GM23338 (cell line): ENCODE data around the gene CACNA1S. TPM values are rescaled to one million over a fixed set of nuclear protein-coding genes. Genes with fewer than 3 reads are reported as not detected.

Source experiments
- ATAC-seq: fragments of 200-7000 bp; cut with Tn5 transposase; 3 replicates; pipeline ENCODE4 v1.9.1; 2020
- DNase-seq: peaks from one replicate; pipeline ENCODE4 v3.0.0-alpha.2; 2015; ENCODE audit warnings: low spot score
- H2AFZ ChIP-seq: fragments of 200-600 bp; sonication (generic); 2 replicates; pipeline ENCODE4 v1.8.0; 2016; ENCODE audit warnings: antibody characterized with exemption, mild to moderate bottlenecking, moderate library complexity
- H3F3A ChIP-seq: fragments of 200-600 bp; sonication (generic); replicated peaks from 2 replicates; pipeline ENCODE4 v1.8.0; 2017; ENCODE audit warnings: antibody characterized with exemption, mixed run types, low read depth
- H3K27ac ChIP-seq: fragments of 200-600 bp; sonication (generic); 2 replicates; pipeline ENCODE4 v1.6.1; 2016; ENCODE audit warnings: low read depth
- H3K27me3 ChIP-seq: fragments of 200-600 bp; sonication (generic); 2 replicates; pipeline ENCODE4 v1.8.0; 2016; ENCODE audit warnings: mild to moderate bottlenecking, mixed run types, moderate library complexity; ENCODE audit not compliant: insufficient read depth
- H3K36me3 ChIP-seq: fragments of 200-600 bp; sonication (generic); 2 replicates; pipeline ENCODE4 v1.8.0; 2016; ENCODE audit warnings: mild to moderate bottlenecking; ENCODE audit not compliant: insufficient read depth
- H3K4me1 ChIP-seq: fragments of 200-600 bp; sonication (generic); 2 replicates; pipeline ENCODE4 v1.8.0; 2016; ENCODE audit warnings: mild to moderate bottlenecking, moderate library complexity; ENCODE audit not compliant: insufficient read depth
- H3K4me2 ChIP-seq: fragments of 200-600 bp; sonication (generic); 2 replicates; pipeline ENCODE4 v1.7.1; 2017; ENCODE audit warnings: mixed run types
- H3K4me3 ChIP-seq: fragments of 200-600 bp; sonication (generic); 2 replicates; pipeline ENCODE4 v1.6.1; 2016; ENCODE audit warnings: mixed run types
- H3K79me2 ChIP-seq: fragments of 200-600 bp; sonication (generic); replicated peaks from 2 replicates; pipeline ENCODE4 v1.8.0; 2017; ENCODE audit warnings: mild to moderate bottlenecking; ENCODE audit not compliant: insufficient read depth
- H3K9me2 ChIP-seq: fragments of 200-600 bp; sonication (generic); 2 replicates; pipeline ENCODE4 v1.8.0; 2017; ENCODE audit not compliant: insufficient read depth
- H4K20me1 ChIP-seq: fragments of 200-600 bp; sonication (generic); replicated peaks from 2 replicates; pipeline ENCODE4 v1.8.0; 2017; ENCODE audit warnings: mild to moderate bottlenecking; ENCODE audit not compliant: insufficient read depth
- H3K27ac Mint-ChIP-seq: 2 replicates; pipeline ENCODE4 v1.8.0; 2020; ENCODE audit warnings: inconsistent platforms, mild to moderate bottlenecking, moderate library complexity, mixed read lengths
- H3K27me3 Mint-ChIP-seq: 3 replicates; pipeline ENCODE4 v1.8.0; 2022; ENCODE audit warnings: low read depth, mild to moderate bottlenecking, moderate library complexity, mixed read lengths, inconsistent platforms; ENCODE audit not compliant: insufficient read depth, poor library complexity
- H3K36me3 Mint-ChIP-seq: 3 replicates; pipeline ENCODE4 v1.8.0; 2021; ENCODE audit warnings: low read depth, mild to moderate bottlenecking, inconsistent platforms, moderate library complexity, mixed read lengths
- H3K4me1 Mint-ChIP-seq: 3 replicates; pipeline ENCODE4 v1.8.0; 2020; ENCODE audit warnings: mild to moderate bottlenecking, inconsistent platforms, mixed read lengths
- H3K4me3 Mint-ChIP-seq: 3 replicates; pipeline ENCODE4 v1.8.0; 2021; ENCODE audit warnings: moderate library complexity, mild to moderate bottlenecking, inconsistent platforms, mixed read lengths
- H3K9me3 Mint-ChIP-seq: 3 replicates; pipeline ENCODE4 v1.8.0; 2020; ENCODE audit warnings: moderate library complexity, mild to moderate bottlenecking, inconsistent platforms, mixed read lengths
- CREB1 ChIP-seq: fragments of 250-450 bp; sonication (Bioruptor Pico); IDR thresholded peaks from 2 replicates; pipeline ENCODE4 v1.5.0; 2020; ENCODE audit warnings: low read depth, mild to moderate bottlenecking, moderate library complexity
- EZH2 ChIP-seq: fragments of 200-600 bp; sonication (generic); IDR thresholded peaks from one replicate; pipeline ENCODE4 v1.8.0; 2017; ENCODE audit warnings: antibody characterized with exemption, mild to moderate bottlenecking, low read depth; ENCODE audit not compliant: unreplicated experiment
- EZH2phosphoT487 ChIP-seq: fragments of 200-600 bp; sonication (generic); IDR thresholded peaks from one replicate; pipeline ENCODE4 v1.8.1; 2018; ENCODE audit warnings: antibody characterized with exemption; ENCODE audit not compliant: unreplicated experiment
- JUNB ChIP-seq: IDR thresholded peaks from one replicate; pipeline ENCODE4 v1.6.1; 2016; ENCODE audit warnings: antibody characterized with exemption; ENCODE audit not compliant: unreplicated experiment
- NANOG ChIP-seq: IDR thresholded peaks from 2 replicates; pipeline ENCODE4 v1.6.1; 2016; ENCODE audit warnings: antibody characterized with exemption, borderline replicate concordance
- POLR2AphosphoS5 ChIP-seq: IDR thresholded peaks from 2 replicates; pipeline ENCODE4 v1.6.1; 2016; ENCODE audit warnings: antibody characterized with exemption, low read depth
- STAT1 ChIP-seq: IDR thresholded peaks from one replicate; pipeline ENCODE4 v1.6.1; 2016; ENCODE audit warnings: antibody characterized with exemption; ENCODE audit not compliant: unreplicated experiment
- ZNF114 ChIP-seq: fragments of 250-450 bp; sonication (Bioruptor Pico); IDR thresholded peaks from 2 replicates; pipeline ENCODE4 v1.5.0; 2020; ENCODE audit warnings: mild to moderate bottlenecking, moderate library complexity
- ZNF331 ChIP-seq: fragments of 250-450 bp; sonication (Bioruptor Pico); IDR thresholded peaks from 2 replicates; pipeline ENCODE4 v1.5.0; 2020; ENCODE audit warnings: low read depth, mild to moderate bottlenecking, moderate library complexity
- polyA plus RNA-seq: library from polyadenylated mRNA; unstranded; fragments of >200 nt; fragmentation: Nextera tagmentation; extraction: Ambion mirVana; gene quantifications from 2 replicates; pipeline ENCODE4 v1.2.1, GENCODE V29; 2016
- total RNA-seq: library from RNA; depleted of rRNA; stranded (reverse); fragments of >200 nt; shearing (Covaris generic); gene quantifications from 2 replicates; pipeline ENCODE4 v1.2.3, GENCODE V29; 2014
- TF ChIP-seq, protein P1 (sequence below), 2 experiments: fragments of 200-600 bp in 1 of 2; sonication (generic) in 1 of 2; conservative IDR thresholded peaks; 2 replicates each; pipeline versions ENCODE4 v1.5.1 to v1.6.1; 2016 to 2017; ENCODE audit warnings: antibody characterized with exemption in 2 of 2, low read depth in 2 of 2, mild to moderate bottlenecking in 2 of 2, moderate library complexity in 1 of 2
- TF ChIP-seq, protein P2 (sequence below): fragments of 250-450 bp; sonication (Bioruptor Pico); IDR thresholded peaks from 2 replicates; pipeline ENCODE4 v1.5.0; 2020; ENCODE audit warnings: mild to moderate bottlenecking, moderate library complexity
- TF ChIP-seq, protein P3 (sequence below): IDR thresholded peaks from one replicate; pipeline ENCODE4 v1.6.1; 2018; ENCODE audit warnings: antibody characterized with exemption; ENCODE audit not compliant: unreplicated experiment
- TF ChIP-seq, protein P4 (sequence below): IDR thresholded peaks from 2 replicates; pipeline ENCODE4 v1.6.1; 2016; ENCODE audit warnings: antibody characterized with exemption

The CACNA1S gene
- total and polyA plus RNA-seq, 2 experiments from 2014 or later: 0.03 TPM; not detected in 1

DNA sequence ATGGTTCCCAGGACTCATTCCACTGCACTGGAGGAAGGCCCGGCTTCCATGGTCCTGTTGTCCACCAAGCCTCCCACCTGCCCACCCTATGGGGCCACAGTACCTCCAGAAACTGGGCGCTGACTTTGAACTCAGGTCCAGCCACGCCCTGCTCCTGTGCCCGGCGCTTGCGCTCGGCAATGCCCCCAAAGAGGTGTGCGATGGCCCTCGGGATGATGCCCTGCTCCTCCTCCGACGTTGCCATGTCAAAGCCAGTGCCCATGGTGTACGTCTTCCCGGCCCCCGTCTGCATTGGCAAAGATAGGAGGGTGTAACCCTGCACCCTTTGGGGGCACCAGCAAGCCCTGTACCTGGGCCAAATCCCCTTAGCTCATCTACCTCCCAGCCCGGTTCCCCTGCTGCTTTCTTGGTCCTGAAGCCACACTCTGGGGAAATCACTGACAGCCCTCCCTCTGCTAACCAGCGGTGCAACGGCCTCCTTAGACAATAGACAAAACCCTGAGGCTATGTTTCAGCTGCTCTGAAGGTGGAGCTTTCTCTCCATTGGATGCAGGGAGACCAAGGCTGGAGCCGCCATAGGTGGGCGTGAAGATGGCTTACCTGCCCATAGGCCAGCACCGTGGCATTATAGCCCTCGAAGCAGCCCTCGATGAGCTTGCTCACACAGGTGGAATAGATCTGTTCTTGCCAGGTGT is 103.4 kb downstream of the CACNA1S start:
- peaks cover 8% of the 10 kb centered on the region; the same call in 1 of the 2 replicates for H4K20me1 ChIP-seq
- Mint-ChIP-seq H3K27me3 (peaks cover 6% of the 10 kb centered on the region), H3K4me1 (peaks cover 16% of the 10 kb centered on the region), H3K9me3 (no peaks in the 10 kb centered on the region), H3K4me3 (no peak overlapping the region), H3K27ac (no peak overlapping the region), H3K36me3 (no peaks in the 10 kb centered on the region)
- no peak overlapping the region for H3K4me2 ChIP-seq
- H3K27me3 ChIP-seq: no peaks in the 10 kb centered on the region
- no peaks in the 10 kb centered on the region for H3K36me3 ChIP-seq
- no peak overlapping the region for H3K4me3 ChIP-seq
- peaks cover 21% of the 10 kb centered on the region for H3K79me2 ChIP-seq
- TF ChIP-seq JUNB: no peak
- no peak for TF ChIP-seq ZNF114 (CRISPR knock-in tag)
- TF ChIP-seq EZH2phosphoT487: no peak
- no peak for TF ChIP-seq POLR2AphosphoS5
- TF ChIP-seq, protein P1, sequence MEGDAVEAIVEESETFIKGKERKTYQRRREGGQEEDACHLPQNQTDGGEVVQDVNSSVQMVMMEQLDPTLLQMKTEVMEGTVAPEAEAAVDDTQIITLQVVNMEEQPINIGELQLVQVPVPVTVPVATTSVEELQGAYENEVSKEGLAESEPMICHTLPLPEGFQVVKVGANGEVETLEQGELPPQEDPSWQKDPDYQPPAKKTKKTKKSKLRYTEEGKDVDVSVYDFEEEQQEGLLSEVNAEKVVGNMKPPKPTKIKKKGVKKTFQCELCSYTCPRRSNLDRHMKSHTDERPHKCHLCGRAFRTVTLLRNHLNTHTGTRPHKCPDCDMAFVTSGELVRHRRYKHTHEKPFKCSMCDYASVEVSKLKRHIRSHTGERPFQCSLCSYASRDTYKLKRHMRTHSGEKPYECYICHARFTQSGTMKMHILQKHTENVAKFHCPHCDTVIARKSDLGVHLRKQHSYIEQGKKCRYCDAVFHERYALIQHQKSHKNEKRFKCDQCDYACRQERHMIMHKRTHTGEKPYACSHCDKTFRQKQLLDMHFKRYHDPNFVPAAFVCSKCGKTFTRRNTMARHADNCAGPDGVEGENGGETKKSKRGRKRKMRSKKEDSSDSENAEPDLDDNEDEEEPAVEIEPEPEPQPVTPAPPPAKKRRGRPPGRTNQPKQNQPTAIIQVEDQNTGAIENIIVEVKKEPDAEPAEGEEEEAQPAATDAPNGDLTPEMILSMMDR (conservative IDR thresholded peaks at IDR 0.05; ENCODE audit: low read depth in 2 of 2): no peak
- TF ChIP-seq, protein P2, sequence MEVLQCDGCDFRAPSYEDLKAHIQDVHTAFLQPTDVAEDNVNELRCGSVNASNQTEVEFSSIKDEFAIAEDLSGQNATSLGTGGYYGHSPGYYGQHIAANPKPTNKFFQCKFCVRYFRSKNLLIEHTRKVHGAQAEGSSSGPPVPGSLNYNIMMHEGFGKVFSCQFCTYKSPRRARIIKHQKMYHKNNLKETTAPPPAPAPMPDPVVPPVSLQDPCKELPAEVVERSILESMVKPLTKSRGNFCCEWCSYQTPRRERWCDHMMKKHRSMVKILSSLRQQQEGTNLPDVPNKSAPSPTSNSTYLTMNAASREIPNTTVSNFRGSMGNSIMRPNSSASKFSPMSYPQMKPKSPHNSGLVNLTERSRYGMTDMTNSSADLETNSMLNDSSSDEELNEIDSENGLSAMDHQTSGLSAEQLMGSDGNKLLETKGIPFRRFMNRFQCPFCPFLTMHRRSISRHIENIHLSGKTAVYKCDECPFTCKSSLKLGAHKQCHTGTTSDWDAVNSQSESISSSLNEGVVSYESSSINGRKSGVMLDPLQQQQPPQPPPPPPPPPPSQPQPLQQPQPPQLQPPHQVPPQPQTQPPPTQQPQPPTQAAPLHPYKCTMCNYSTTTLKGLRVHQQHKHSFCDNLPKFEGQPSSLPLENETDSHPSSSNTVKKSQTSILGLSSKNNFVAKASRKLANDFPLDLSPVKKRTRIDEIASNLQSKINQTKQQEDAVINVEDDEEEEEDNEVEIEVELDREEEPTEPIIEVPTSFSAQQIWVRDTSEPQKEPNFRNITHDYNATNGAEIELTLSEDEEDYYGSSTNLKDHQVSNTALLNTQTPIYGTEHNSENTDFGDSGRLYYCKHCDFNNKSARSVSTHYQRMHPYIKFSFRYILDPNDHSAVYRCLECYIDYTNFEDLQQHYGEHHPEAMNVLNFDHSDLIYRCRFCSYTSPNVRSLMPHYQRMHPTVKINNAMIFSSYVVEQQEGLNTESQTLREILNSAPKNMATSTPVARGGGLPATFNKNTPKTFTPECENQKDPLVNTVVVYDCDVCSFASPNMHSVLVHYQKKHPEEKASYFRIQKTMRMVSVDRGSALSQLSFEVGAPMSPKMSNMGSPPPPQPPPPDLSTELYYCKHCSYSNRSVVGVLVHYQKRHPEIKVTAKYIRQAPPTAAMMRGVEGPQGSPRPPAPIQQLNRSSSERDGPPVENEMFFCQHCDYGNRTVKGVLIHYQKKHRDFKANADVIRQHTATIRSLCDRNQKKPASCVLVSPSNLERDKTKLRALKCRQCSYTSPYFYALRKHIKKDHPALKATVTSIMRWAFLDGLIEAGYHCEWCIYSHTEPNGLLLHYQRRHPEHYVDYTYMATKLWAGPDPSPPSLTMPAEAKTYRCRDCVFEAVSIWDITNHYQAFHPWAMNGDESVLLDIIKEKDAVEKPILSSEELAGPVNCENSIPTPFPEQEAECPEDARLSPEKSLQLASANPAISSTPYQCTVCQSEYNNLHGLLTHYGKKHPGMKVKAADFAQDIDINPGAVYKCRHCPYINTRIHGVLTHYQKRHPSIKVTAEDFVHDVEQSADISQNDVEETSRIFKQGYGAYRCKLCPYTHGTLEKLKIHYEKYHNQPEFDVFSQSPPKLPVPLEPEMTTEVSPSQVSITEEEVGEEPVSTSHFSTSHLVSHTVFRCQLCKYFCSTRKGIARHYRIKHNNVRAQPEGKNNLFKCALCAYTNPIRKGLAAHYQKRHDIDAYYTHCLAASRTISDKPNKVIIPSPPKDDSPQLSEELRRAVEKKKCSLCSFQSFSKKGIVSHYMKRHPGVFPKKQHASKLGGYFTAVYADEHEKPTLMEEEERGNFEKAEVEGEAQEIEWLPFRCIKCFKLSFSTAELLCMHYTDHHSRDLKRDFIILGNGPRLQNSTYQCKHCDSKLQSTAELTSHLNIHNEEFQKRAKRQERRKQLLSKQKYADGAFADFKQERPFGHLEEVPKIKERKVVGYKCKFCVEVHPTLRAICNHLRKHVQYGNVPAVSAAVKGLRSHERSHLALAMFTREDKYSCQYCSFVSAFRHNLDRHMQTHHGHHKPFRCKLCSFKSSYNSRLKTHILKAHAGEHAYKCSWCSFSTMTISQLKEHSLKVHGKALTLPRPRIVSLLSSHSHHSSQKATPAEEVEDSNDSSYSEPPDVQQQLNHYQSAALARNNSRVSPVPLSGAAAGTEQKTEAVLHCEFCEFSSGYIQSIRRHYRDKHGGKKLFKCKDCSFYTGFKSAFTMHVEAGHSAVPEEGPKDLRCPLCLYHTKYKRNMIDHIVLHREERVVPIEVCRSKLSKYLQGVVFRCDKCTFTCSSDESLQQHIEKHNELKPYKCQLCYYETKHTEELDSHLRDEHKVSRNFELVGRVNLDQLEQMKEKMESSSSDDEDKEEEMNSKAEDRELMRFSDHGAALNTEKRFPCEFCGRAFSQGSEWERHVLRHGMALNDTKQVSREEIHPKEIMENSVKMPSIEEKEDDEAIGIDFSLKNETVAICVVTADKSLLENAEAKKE (CRISPR knock-in tag): no peak
- TF ChIP-seq NANOG: no peak
- no peak for TF ChIP-seq STAT1
- TF ChIP-seq EZH2: no peak
- TF ChIP-seq, protein P3, sequence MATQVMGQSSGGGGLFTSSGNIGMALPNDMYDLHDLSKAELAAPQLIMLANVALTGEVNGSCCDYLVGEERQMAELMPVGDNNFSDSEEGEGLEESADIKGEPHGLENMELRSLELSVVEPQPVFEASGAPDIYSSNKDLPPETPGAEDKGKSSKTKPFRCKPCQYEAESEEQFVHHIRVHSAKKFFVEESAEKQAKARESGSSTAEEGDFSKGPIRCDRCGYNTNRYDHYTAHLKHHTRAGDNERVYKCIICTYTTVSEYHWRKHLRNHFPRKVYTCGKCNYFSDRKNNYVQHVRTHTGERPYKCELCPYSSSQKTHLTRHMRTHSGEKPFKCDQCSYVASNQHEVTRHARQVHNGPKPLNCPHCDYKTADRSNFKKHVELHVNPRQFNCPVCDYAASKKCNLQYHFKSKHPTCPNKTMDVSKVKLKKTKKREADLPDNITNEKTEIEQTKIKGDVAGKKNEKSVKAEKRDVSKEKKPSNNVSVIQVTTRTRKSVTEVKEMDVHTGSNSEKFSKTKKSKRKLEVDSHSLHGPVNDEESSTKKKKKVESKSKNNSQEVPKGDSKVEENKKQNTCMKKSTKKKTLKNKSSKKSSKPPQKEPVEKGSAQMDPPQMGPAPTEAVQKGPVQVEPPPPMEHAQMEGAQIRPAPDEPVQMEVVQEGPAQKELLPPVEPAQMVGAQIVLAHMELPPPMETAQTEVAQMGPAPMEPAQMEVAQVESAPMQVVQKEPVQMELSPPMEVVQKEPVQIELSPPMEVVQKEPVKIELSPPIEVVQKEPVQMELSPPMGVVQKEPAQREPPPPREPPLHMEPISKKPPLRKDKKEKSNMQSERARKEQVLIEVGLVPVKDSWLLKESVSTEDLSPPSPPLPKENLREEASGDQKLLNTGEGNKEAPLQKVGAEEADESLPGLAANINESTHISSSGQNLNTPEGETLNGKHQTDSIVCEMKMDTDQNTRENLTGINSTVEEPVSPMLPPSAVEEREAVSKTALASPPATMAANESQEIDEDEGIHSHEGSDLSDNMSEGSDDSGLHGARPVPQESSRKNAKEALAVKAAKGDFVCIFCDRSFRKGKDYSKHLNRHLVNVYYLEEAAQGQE: no peak
- TF ChIP-seq, protein P4, sequence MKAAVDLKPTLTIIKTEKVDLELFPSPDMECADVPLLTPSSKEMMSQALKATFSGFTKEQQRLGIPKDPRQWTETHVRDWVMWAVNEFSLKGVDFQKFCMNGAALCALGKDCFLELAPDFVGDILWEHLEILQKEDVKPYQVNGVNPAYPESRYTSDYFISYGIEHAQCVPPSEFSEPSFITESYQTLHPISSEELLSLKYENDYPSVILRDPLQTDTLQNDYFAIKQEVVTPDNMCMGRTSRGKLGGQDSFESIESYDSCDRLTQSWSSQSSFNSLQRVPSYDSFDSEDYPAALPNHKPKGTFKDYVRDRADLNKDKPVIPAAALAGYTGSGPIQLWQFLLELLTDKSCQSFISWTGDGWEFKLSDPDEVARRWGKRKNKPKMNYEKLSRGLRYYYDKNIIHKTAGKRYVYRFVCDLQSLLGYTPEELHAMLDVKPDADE: no peak
- no peak for TF ChIP-seq CREB1 (CRISPR knock-in tag)
- TF ChIP-seq ZNF331 (CRISPR knock-in tag): no peak
- H3F3A ChIP-seq: no peaks in the 10 kb centered on the region; the same call in 1 of the 2 replicates
- no peaks in the 10 kb centered on the region for H3K9me2 ChIP-seq
- DNase-seq: no peak
- no peak overlapping the region for H2AFZ ChIP-seq
- peak; percentile 11; the same call in 2 of the 3 replicates for ATAC-seq
- peaks cover 15% of the 10 kb centered on the region for H3K4me1 ChIP-seq
- no peak overlapping the region for H3K27ac ChIP-seq
